ENCODE measurements around the gene DLGAP1. TPM values are rescaled to one million over a fixed set of nuclear protein-coding genes. Genes with fewer than 3 reads are reported as not detected.

Gene DLGAP1
- total and polyA plus RNA-seq, 2 of the 13 experiments (the other 11 are each of a cell fraction or from before 2014, with no cell fraction given) = 0.01 TPM; not detected in 1

GRCh38 chr18:4181882-4182568 lies 273.1 kb downstream of the DLGAP1 start (continued):
- TF ChIP-seq SOX13 (IDR thresholded peaks at IDR 0.05) (no peak), SOX13 (CRISPR knock-in tag; conservative IDR thresholded peaks at IDR 0.05 in 1 of 2, IDR thresholded peaks at IDR 0.05 in 1 of 2) (peak in 1 of 2 experiments; percentile 58; a peak in 1 of 4 replicates), CTCF (CRISPR knock-in tag; IDR thresholded peaks at IDR 0.05) (peak; percentile 65), MAFF (IDR thresholded peaks at IDR 0.05; ENCODE audit: low read depth, low read length) (0 out of 2 replicates have a peak, but pooled peaks have one; percentile 20), ZKSCAN8 (CRISPR knock-in tag; IDR thresholded peaks at IDR 0.05; ENCODE audit: borderline replicate concordance) (no peak), SMC3 (IDR thresholded peaks at IDR 0.05; ENCODE audit: low read length) (0 out of 2 replicates have a peak, but pooled peaks have one; percentile 20)

GRCh38 chr18:4181086-4181485 lies 274.0 kb downstream of the DLGAP1 start:
- ChIA-PET CTCF (ENCODE audit: low intra/inter-chr PET ratio, low total read pairs) (no interaction called here), POLR2A (no interaction called here)
- Histone ChIP-seq H3K4me2 (ENCODE audit: low read depth, low read length) (no peak overlapping the region), H3K9ac (ENCODE audit: insufficient read depth, low read depth, low read length) (no peak overlapping the region), H3K79me2 (ENCODE audit: insufficient read depth, low read length) (no peaks in the 10 kb centered on the region), H3K36me3 (replicated peaks in 1 of 2; ENCODE audit: control insufficient read depth in 1 of 2, insufficient read depth in 2 of 2, low read length in 2 of 2) (no peaks in the 10 kb centered on the region), H3K4me3 (replicated peaks in 1 of 3; ENCODE audit: insufficient read depth in 1 of 3, low read depth in 2 of 3, low read length in 3 of 3) (no peak overlapping the region), H3K27me3 (ENCODE audit: control insufficient read depth in 1 of 2, insufficient read depth in 2 of 2, low read length in 2 of 2) (no peaks in the 10 kb centered on the region), H3K27ac (ENCODE audit: extremely low read length, insufficient read depth, low read length) (no peak overlapping the region), H3K9me3 (ENCODE audit: low read length) (no peaks in the 10 kb centered on the region), H3K4me1 (ENCODE audit: insufficient read depth, low read length) (peaks cover 18% of the 10 kb centered on the region), H4K20me1 (ENCODE audit: insufficient read depth, low read length) (no peaks in the 10 kb centered on the region), H2AFZ (ENCODE audit: low read length) (no peak overlapping the region)
- BruUV-seq (replicated peaks) = no TSS peak
- WGBS (ENCODE audit: low lambda C conversion rate) = 33% methylated on average over 3 of the region's 3 CpGs
- FAIRE-seq = no peak
- in situ Hi-C loops (cut with HindIII; ENCODE audit: extremely low pct_ligation_motif_present, low pct_unique_long_range_greater_than_20kb) (loop anchor here (10.0 kb wide), 1 partner anchor 874 kb away; no protein-coding TSS in a partner anchor), intact Hi-C loops (cut with micrococcal nuclease; ENCODE audit: unreplicated experiment) (loop anchor here (2.0 kb wide), 1 partner anchor 14 kb away; no protein-coding TSS in a partner anchor)
- TF ChIP-seq PCBP1 (IDR thresholded peaks at IDR 0.05; ENCODE audit: borderline replicate concordance, low read depth, low read length) (no peak), ZNF530 (CRISPR knock-in tag; IDR thresholded peaks at IDR 0.05; ENCODE audit: low read depth) (no peak), GTF2F1 (IDR thresholded peaks at IDR 0.05; ENCODE audit: low read length) (no peak), ELF4 (CRISPR knock-in tag; IDR thresholded peaks at IDR 0.05; ENCODE audit: borderline replicate concordance) (no peak)
- DNase-seq (ENCODE audit: low spot score) = no peak
- no peak for ATAC-seq

Measured in HepG2 (cell line).